K562 (cell line): ENCODE data around the gene BRINP1. TPM values are rescaled to one million over a fixed set of nuclear protein-coding genes. Genes with fewer than 3 reads are reported as not detected.

ENCODE experiments used
- ATAC-seq: fragments of 200-7000 bp; cut with Tn5 transposase; 3 replicates; pipeline ENCODE4 v1.9.1; 2020; ENCODE audit warnings: moderate library complexity
- BruUV-seq: library from RNA; stranded (reverse); fragments of 400-500 nt; replicated peaks from 2 replicates; lab custom pipeline; 2021; lab: Mats Ljungman, UMichigan
- CTCF ChIA-PET: fragments of 300-600 bp; formaldehyde crosslinking; extraction: SDS; loops from one replicate; lab custom pipeline; 2021; ENCODE audit warnings: low intra/inter-chr PET ratio; lab: Yijun Ruan, JAX
- POLR2A ChIA-PET: fragments of 300-600, 350-650 bp; sonication (Branson Sonifier 250); formaldehyde crosslinking; extraction: SDS; loops from one replicate; lab custom pipeline; 2021; ENCODE audit warnings: antibody characterized with exemption, inconsistent platforms; lab: Yijun Ruan, JAX
- DNase-seq, 4 experiments: peaks; one replicate each; pipeline versions ENCODE4 v3.0.0 to v3.0.0-alpha.2; 2011 to 2018; ENCODE audit warnings: low spot score in 3 of 4, mixed read lengths in 3 of 4; ENCODE audit errors: extremely low read depth in 1 of 4
- FAIRE-seq: peaks from 2 replicates; lab custom pipeline; 2011; peaks lifted over from hg19 to GRCh38; lab: Jason Lieb, UNC
- H2AFZ ChIP-seq: 2 replicates; pipeline ENCODE4 v1.6.0; 2011; ENCODE audit warnings: low read depth, low read length, control low read depth, inconsistent platforms
- H3K27ac ChIP-seq: fragments of 200-600 bp; 3 replicates; pipeline ENCODE4 v1.8.0; 2011; ENCODE audit warnings: low read depth, mild to moderate bottlenecking, control low read depth, inconsistent platforms, low read length, moderate library complexity, mixed read lengths; ENCODE audit errors: extremely low read depth
- H3K27me3 ChIP-seq, 2 experiments: fragments of 300-600 bp in 1 of 2; 2 replicates in 1 of 2; 3 replicates in 1 of 2; pipeline versions ENCODE4 v1.6.0 to v1.8.0; 2011; ENCODE audit warnings: inconsistent platforms in 2 of 2, low read length in 2 of 2, mild to moderate bottlenecking in 1 of 2, mixed read lengths in 1 of 2, moderate library complexity in 1 of 2; ENCODE audit not compliant: control insufficient read depth in 2 of 2, insufficient read depth in 2 of 2
- H3K36me3 ChIP-seq: fragments of 300-600 bp; 3 replicates; pipeline ENCODE4 v1.8.0; 2011; ENCODE audit warnings: mild to moderate bottlenecking, low read length, inconsistent platforms; ENCODE audit not compliant: control insufficient read depth, insufficient read depth
- H3K4me1 ChIP-seq, 2 experiments: fragments of 200-600 bp in 1 of 2; replicated peaks in 1 of 2; 2 replicates in 1 of 2; 3 replicates in 1 of 2; pipeline versions ENCODE4 v1.5.1 to v1.8.0; 2011; ENCODE audit warnings: inconsistent platforms in 2 of 2, low read length in 2 of 2, mild to moderate bottlenecking in 1 of 2, mixed read lengths in 1 of 2, moderate library complexity in 1 of 2; ENCODE audit not compliant: control insufficient read depth in 2 of 2, insufficient read depth in 2 of 2
- H3K4me2 ChIP-seq: 2 replicates; pipeline ENCODE4 v1.6.1; 2011; ENCODE audit warnings: low read length, control low read depth, inconsistent platforms, mixed read lengths; ENCODE audit not compliant: insufficient read depth
- H3K4me3 ChIP-seq: fragments of 200-600 bp; sonication (generic), shearing (Covaris generic); 2 replicates; pipeline ENCODE4 v1.5.1; 2016; ENCODE audit warnings: control low read depth, inconsistent platforms
- H3K79me2 ChIP-seq: fragments of 200-600 bp; 3 replicates; pipeline ENCODE4 v1.8.0; 2011; ENCODE audit warnings: low read length, inconsistent platforms; ENCODE audit not compliant: control insufficient read depth, insufficient read depth
- H3K9ac ChIP-seq, 2 experiments: 2 replicates each; pipeline versions ENCODE4 v1.6.0 to v1.6.1; 2011; ENCODE audit warnings: low read depth in 2 of 2, low read length in 2 of 2, control low read depth in 1 of 2, inconsistent platforms in 1 of 2, mild to moderate bottlenecking in 1 of 2, mixed read lengths in 1 of 2; ENCODE audit not compliant: insufficient read depth in 1 of 2
- H3K9me1 ChIP-seq: one replicate; pipeline ENCODE4 v1.6.0; 2011; ENCODE audit warnings: inconsistent platforms, mild to moderate bottlenecking, low read length, moderate library complexity; ENCODE audit not compliant: control insufficient read depth, insufficient read depth
- H3K9me3 ChIP-seq: replicated peaks from 2 replicates; pipeline ENCODE4 v1.5.1; 2011; ENCODE audit warnings: low read depth, low read length, inconsistent platforms; ENCODE audit not compliant: control insufficient read depth, insufficient read depth
- H4K20me1 ChIP-seq: replicated peaks from 2 replicates; pipeline ENCODE4 v1.6.1; 2011; ENCODE audit warnings: low read length, inconsistent platforms, mixed read lengths; ENCODE audit not compliant: control insufficient read depth, insufficient read depth
- KLF13 ChIP-seq: fragments of 450-650 bp; IDR thresholded peaks from 2 replicates; pipeline ENCODE4 v1.6.1; 2016; ENCODE audit warnings: missing genetic modification characterization, low read depth, mild to moderate bottlenecking, missing compliant biosample characterization, moderate library complexity, borderline replicate concordance
- NCOA6 ChIP-seq: fragments of 450-650 bp; IDR thresholded peaks from 2 replicates; pipeline ENCODE4 v1.6.1; 2017; ENCODE audit warnings: mild to moderate bottlenecking
- NCOR1 ChIP-seq: fragments of 450-650 bp; IDR thresholded peaks from 2 replicates; pipeline ENCODE4 v1.6.1; 2016; ENCODE audit warnings: mild to moderate bottlenecking, moderate library complexity
- PRPF4 ChIP-seq: fragments of 200-400 bp; formaldehyde crosslinking; IDR thresholded peaks from one replicate; pipeline ENCODE4 v1.6.1; 2017; ENCODE audit warnings: low read length, low read depth, mild to moderate bottlenecking; ENCODE audit not compliant: insufficient read depth, poor library complexity, severe bottlenecking
- ZBTB17 ChIP-seq: fragments of 450-650 bp; formaldehyde crosslinking; IDR thresholded peaks from 2 replicates; pipeline ENCODE4 v1.4.0; 2020; ENCODE audit warnings: mild to moderate bottlenecking
- ZSCAN32 ChIP-seq: fragments of 450-650 bp; formaldehyde crosslinking; IDR thresholded peaks from 2 replicates; pipeline ENCODE4 v1.4.0; 2020; ENCODE audit warnings: mild to moderate bottlenecking, moderate library complexity
- WGBS: fragments of 100-300 bp; shearing (Covaris generic); methylation state at CpG from one replicate; pipeline ENCODE4 v1.1.6; 2016; ENCODE audit warnings: low coverage, mixed read lengths; ENCODE audit not compliant: insufficient coverage; ENCODE audit errors: missing lambda C conversion rate; 5-methylcytosine and 5-hydroxymethylcytosine counted together
- in situ Hi-C: fragments of 300-500 bp; cut with MboI; formaldehyde crosslinking; loops from 4 replicates; pipeline ENCODE4 v1.15.0; 2018; ENCODE audit warnings: inconsistent platforms, mixed read lengths
- intact Hi-C: fragments of 100-400 bp; cut with micrococcal nuclease; formaldehyde crosslinking; loops from 2 replicates; pipeline ENCODE4 v1.14.2; 2022
- polyA plus RNA-seq, 8 experiments: library from polyadenylated mRNA; depleted of rRNA in 4 of 8; stranded (reverse) in 5 of 8; unstranded in 3 of 8; fragments of >200 nt; fragmentation: Nextera tagmentation in 2 of 8; fragmentation: Illumina TruSeq in 1 of 8; extraction: Ambion mirVana in 2 of 8; extraction: Trizol in 1 of 8; gene quantifications; 2 replicates each; pipeline versions ENCODE4 v1.2.1 to v1.2.3, GENCODE V29; 2011 to 2014; ENCODE audit warnings: inconsistent platforms in 1 of 8, missing spikeins in 1 of 8
- total RNA-seq, 7 experiments: library from RNA; depleted of rRNA in 6 of 7; stranded (reverse); fragments of >200 nt in 6 of 7; fragmentation: Illumina TruSeq in 2 of 7; extraction: Trizol in 2 of 7; gene quantifications; 2 replicates each; pipeline versions ENCODE4 v1.2.1 to v1.2.3, GENCODE V29; 2011 to 2021; ENCODE audit warnings: low replicate concordance in 1 of 7
- TF ChIP-seq, protein P1 (sequence below): sonication (generic); formaldehyde crosslinking; IDR thresholded peaks from 2 replicates; pipeline ENCODE4 v1.8.1; 2023; ENCODE audit warnings: mild to moderate bottlenecking, missing genetic modification reagents
- TF ChIP-seq, protein P2 (sequence below): fragments of 250-450 bp; sonication (Bioruptor Pico); IDR thresholded peaks from 2 replicates; pipeline ENCODE4 v1.8.0; 2021; ENCODE audit warnings: mild to moderate bottlenecking, moderate library complexity
- TF ChIP-seq, protein P3 (sequence below), 2 experiments: fragments of 450-650 bp in 1 of 2; sonication (generic) in 1 of 2; formaldehyde crosslinking; conservative IDR thresholded peaks; 2 replicates each; pipeline versions ENCODE4 v1.4.0 to v1.8.1; 2020 to 2022; ENCODE audit warnings: mild to moderate bottlenecking in 1 of 2, missing genetic modification reagents in 1 of 2
- TF ChIP-seq, protein P4 (sequence below): fragments of 250-450 bp; sonication (Bioruptor Pico); IDR thresholded peaks from 2 replicates; pipeline ENCODE4 v1.5.0; 2021
- TF ChIP-seq, protein P5 (sequence below): fragments of 250-450 bp; sonication (Bioruptor Pico); IDR thresholded peaks from 2 replicates; pipeline ENCODE4 v1.6.1; 2021; ENCODE audit warnings: mild to moderate bottlenecking

Gene BRINP1
- total and polyA plus RNA-seq, 9 of the 15 experiments (the other 6 are each of a cell fraction or from before 2014, with no cell fraction given): not detected

DNA sequence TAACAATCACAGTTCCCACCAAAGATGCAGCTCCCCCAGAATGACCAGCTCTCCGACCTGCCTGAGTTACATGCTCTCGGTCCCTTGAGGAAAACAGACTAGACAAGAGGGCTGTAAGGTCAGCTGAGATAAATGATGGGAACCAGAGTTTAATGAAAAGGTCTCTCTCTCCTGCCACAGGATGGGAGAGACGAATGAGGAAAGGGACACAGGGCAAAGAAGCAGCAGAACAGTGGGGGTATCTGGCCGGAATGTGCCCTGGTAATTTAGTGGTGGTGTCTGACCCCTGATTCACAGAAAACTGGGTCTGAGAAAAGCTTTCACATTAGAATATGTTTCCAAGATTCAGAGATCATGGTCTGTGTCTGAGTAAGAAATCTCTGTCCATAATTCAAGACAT lies 118.5 kb downstream of the BRINP1 start:
- no peak overlapping the region for H3K4me2 ChIP-seq
- no peaks in the 10 kb centered on the region for H3K4me1 ChIP-seq
- ATAC-seq: no peak
- H3K4me3 ChIP-seq: no peak overlapping the region
- H3K36me3 ChIP-seq: no peaks in the 10 kb centered on the region
- H4K20me1 ChIP-seq: no peaks in the 10 kb centered on the region
- H2AFZ ChIP-seq: no peak overlapping the region
- no peak overlapping the region for H3K9ac ChIP-seq
- no peak overlapping the region for H3K27ac ChIP-seq
- in situ Hi-C loops: no loop called here
- intact Hi-C loops: no loop called here
- no peaks in the 10 kb centered on the region for H3K9me3 ChIP-seq
- no peak for TF ChIP-seq NCOR1
- no peak for TF ChIP-seq ZBTB17
- TF ChIP-seq, protein P1, sequence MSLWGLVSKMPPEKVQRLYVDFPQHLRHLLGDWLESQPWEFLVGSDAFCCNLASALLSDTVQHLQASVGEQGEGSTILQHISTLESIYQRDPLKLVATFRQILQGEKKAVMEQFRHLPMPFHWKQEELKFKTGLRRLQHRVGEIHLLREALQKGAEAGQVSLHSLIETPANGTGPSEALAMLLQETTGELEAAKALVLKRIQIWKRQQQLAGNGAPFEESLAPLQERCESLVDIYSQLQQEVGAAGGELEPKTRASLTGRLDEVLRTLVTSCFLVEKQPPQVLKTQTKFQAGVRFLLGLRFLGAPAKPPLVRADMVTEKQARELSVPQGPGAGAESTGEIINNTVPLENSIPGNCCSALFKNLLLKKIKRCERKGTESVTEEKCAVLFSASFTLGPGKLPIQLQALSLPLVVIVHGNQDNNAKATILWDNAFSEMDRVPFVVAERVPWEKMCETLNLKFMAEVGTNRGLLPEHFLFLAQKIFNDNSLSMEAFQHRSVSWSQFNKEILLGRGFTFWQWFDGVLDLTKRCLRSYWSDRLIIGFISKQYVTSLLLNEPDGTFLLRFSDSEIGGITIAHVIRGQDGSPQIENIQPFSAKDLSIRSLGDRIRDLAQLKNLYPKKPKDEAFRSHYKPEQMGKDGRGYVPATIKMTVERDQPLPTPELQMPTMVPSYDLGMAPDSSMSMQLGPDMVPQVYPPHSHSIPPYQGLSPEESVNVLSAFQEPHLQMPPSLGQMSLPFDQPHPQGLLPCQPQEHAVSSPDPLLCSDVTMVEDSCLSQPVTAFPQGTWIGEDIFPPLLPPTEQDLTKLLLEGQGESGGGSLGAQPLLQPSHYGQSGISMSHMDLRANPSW (CRISPR knock-in tag): no peak
- TF ChIP-seq, protein P2, sequence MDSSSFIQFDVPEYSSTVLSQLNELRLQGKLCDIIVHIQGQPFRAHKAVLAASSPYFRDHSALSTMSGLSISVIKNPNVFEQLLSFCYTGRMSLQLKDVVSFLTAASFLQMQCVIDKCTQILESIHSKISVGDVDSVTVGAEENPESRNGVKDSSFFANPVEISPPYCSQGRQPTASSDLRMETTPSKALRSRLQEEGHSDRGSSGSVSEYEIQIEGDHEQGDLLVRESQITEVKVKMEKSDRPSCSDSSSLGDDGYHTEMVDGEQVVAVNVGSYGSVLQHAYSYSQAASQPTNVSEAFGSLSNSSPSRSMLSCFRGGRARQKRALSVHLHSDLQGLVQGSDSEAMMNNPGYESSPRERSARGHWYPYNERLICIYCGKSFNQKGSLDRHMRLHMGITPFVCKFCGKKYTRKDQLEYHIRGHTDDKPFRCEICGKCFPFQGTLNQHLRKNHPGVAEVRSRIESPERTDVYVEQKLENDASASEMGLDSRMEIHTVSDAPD: no peak
- TF ChIP-seq NCOA6: no peak
- TF ChIP-seq, protein P3, sequence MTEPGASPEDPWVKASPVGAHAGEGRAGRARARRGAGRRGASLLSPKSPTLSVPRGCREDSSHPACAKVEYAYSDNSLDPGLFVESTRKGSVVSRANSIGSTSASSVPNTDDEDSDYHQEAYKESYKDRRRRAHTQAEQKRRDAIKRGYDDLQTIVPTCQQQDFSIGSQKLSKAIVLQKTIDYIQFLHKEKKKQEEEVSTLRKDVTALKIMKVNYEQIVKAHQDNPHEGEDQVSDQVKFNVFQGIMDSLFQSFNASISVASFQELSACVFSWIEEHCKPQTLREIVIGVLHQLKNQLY (CRISPR knock-in tag; conservative IDR thresholded peaks at IDR 0.05): no peak
- TF ChIP-seq, protein P4, sequence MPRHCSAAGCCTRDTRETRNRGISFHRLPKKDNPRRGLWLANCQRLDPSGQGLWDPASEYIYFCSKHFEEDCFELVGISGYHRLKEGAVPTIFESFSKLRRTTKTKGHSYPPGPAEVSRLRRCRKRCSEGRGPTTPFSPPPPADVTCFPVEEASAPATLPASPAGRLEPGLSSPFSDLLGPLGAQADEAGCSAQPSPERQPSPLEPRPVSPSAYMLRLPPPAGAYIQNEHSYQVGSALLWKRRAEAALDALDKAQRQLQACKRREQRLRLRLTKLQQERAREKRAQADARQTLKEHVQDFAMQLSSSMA: no peak
- TF ChIP-seq, protein P5, sequence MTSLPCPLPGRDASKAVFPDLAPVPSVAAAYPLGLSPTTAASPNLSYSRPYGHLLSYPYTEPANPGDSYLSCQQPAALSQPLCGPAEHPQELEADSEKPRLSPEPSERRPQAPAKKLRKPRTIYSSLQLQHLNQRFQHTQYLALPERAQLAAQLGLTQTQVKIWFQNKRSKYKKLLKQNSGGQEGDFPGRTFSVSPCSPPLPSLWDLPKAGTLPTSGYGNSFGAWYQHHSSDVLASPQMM (CRISPR knock-in tag): no peak
- no peak for TF ChIP-seq PRPF4
- TF ChIP-seq ZSCAN32: no peak
- no peak for TF ChIP-seq KLF13 (tag)
- ChIA-PET CTCF (no interaction called here), POLR2A (no interaction called here)
- no peaks in the 10 kb centered on the region for H3K9me1 ChIP-seq
- H3K27me3 ChIP-seq: no peaks in the 10 kb centered on the region
- 0% methylated on average over 4 of the region's 4 CpGs for WGBS
- BruUV-seq: no TSS peak
- no peak for FAIRE-seq
- H3K79me2 ChIP-seq: no peaks in the 10 kb centered on the region
- DNase-seq: no peak
